ENCODE measurements around the gene DHX38.

DHX38 gene

GRCh38 chr16:72138064-72138572 is 44.5 kb downstream of the DHX38 start:
- no peak overlapping the region for H3K4me3 ChIP-seq (ENCODE audit: control insufficient read depth, low read depth, low read length)
- DNase-seq (ENCODE audit: low read depth) = no peak
- TF ChIP-seq CTCF (conservative IDR thresholded peaks at IDR 0.05; ENCODE audit: control insufficient read depth, insufficient read depth, low read depth, low read length) = no peak

GRCh38 chr16:72139908-72140307 is 46.3 kb downstream of the DHX38 start:
- TF ChIP-seq CTCF (conservative IDR thresholded peaks at IDR 0.05; ENCODE audit: control insufficient read depth, insufficient read depth, low read depth, low read length) = no peak
- H3K4me3 ChIP-seq (ENCODE audit: control insufficient read depth, low read depth, low read length) = no peak overlapping the region
- DNase-seq (ENCODE audit: low read depth) = no peak

GRCh38 chr16:72142476-72142875 is 48.8 kb downstream of the DHX38 start:
- no peak for TF ChIP-seq CTCF (conservative IDR thresholded peaks at IDR 0.05; ENCODE audit: control insufficient read depth, insufficient read depth, low read depth, low read length)
- H3K4me3 ChIP-seq (ENCODE audit: control insufficient read depth, low read depth, low read length) = no peak overlapping the region
- peak; percentile 12 for DNase-seq (ENCODE audit: low read depth)

- no peak for TF ChIP-seq CTCF (conservative IDR thresholded peaks at IDR 0.05; ENCODE audit: control insufficient read depth, insufficient read depth, low read depth, low read length)
- no peak for DNase-seq (ENCODE audit: low read depth)
These were observed 56.2 kb downstream of the DHX38 start for GRCh38 chr16:72149676-72150464.

GRCh38 chr16:72159386-72159785 is 65.7 kb downstream of the DHX38 start:
- DNase-seq (ENCODE audit: low read depth) = no peak
- TF ChIP-seq CTCF (conservative IDR thresholded peaks at IDR 0.05; ENCODE audit: control insufficient read depth, insufficient read depth, low read depth, low read length) = no peak
- no peak overlapping the region for H3K4me3 ChIP-seq (ENCODE audit: control insufficient read depth, low read depth, low read length)

More at GRCh38 chr16:72149676-72150464, 56.2 kb downstream of the DHX38 start:
- H3K4me3 ChIP-seq (ENCODE audit: control insufficient read depth, low read depth, low read length) = no peak overlapping the region

GRCh38 chr16:72159801-72160200 is 66.2 kb downstream of the DHX38 start:
- H3K4me3 ChIP-seq (ENCODE audit: control insufficient read depth, low read depth, low read length) = no peak overlapping the region
- no peak for DNase-seq (ENCODE audit: low read depth)
- TF ChIP-seq CTCF (conservative IDR thresholded peaks at IDR 0.05; ENCODE audit: control insufficient read depth, insufficient read depth, low read depth, low read length) = no peak

Measured in fibroblast of mammary gland (primary cell).